Mammary epithelial cell (primary cell): ENCODE data around the gene TEX14.

ENCODE experiments used
- CTCF ChIP-seq, 2 donors: IDR thresholded peaks in 1 of 2; conservative IDR thresholded peaks in 1 of 2; 2 replicates each; pipeline ENCODE4 v1.5.1; 2011 to 2012; ENCODE audit warnings: inconsistent platforms in 2 of 2, low read length in 2 of 2, mild to moderate bottlenecking in 2 of 2, control low read depth in 1 of 2, low read depth in 1 of 2; ENCODE audit not compliant: insufficient read depth in 1 of 2; ENCODE audit errors: extremely low read depth in 1 of 2
- EZH2 ChIP-seq: IDR thresholded peaks from 2 replicates; pipeline ENCODE4 v1.6.1; 2012; ENCODE audit warnings: low read length, inconsistent platforms, borderline replicate concordance

- no peak for TF ChIP-seq CTCF (conservative IDR thresholded peaks at IDR 0.05 in 1 of 2, IDR thresholded peaks at IDR 0.05 in 1 of 2; ENCODE audit: extremely low read depth in 1 of 2, insufficient read depth in 1 of 2, low read depth in 1 of 2, low read length in 2 of 2)
- no peak for TF ChIP-seq EZH2
Measured at GRCh38 chr17:58624751-58625150, 67.1 kb downstream of the TEX14 start.
